Medulla oblongata (tissue), 1 donor: ENCODE data around the gene SLC22A6.
"Not testable (repeated sequence)": the region's sequence is repeated elsewhere in the genome, so short reads cannot be mapped to it uniquely, and the experiment has no call there.

ENCODE experiments used
- DNase-seq: peaks from one replicate; pipeline ENCODE4 v3.0.0-alpha.2; 2015; ENCODE audit errors: extremely low spot score

The SLC22A6 gene

DNA sequence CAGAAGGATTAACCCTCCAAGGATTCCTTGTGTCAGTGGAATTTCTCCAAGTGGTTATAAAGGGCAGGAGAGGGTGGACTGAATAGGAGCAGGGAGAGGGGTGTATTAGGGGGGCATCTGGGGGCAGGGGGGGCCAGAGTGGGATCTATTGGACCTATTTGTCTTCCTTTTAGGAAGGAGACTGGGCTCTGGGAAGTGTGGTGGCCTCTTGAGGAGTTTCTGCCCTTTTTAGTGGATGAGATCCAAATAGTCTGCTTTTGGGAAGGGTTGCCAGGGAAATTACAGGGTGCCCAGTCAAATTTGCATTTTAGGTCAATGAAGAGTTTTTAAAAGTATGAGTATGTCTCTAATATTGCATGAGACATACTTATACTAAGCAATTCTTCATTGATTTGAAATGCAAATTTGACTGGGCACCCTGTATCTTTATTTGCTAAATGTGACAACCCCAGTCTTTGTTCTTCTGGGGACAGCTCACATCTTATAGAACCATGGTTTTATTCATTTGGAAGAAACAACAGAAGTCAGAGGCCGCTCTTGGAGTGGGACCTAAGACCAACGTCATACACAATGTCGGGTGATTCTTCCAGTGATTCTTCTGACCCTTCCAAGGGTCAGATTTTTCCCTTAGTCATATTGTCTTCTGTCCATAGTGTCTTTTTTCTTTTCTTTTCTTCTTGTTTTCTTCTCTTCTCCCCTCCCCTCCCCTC lies 429 bp upstream of the SLC22A6 start:
- peak; percentile 82 for DNase-seq

DNA sequence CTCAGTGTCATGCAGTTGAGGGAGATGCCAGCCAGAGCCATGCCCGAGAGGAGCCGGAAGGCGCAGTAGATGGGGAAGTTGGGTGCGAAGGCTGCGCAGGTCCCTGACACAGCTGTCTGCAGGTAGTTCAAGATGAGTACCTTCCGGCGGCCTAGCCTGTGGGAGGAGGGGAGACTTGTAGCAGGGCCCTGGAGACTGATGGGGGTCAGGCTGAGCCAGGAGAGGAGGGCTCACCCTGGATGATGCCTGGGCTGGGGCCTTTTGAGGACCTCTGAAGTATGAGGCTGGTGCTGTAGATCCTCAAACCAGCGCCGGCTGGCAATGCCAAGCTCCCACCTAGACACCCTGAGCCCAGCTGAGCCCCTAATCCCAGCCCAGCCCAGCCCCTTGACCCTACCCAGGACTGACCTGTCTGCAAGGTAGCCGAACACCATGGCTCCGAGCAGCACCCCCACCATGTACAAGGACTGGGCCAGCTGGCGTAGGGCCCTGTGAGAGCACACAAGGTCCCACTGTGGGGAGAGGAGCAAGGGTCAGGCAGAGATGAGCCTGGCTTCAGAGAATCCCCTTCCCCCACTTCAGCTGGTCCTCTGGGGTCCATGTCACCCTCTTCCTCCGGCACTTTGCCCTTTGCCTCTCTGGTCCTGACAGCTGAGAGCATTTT lies 1.1 kb downstream of the SLC22A6 start:
- DNase-seq: no peak

DNA sequence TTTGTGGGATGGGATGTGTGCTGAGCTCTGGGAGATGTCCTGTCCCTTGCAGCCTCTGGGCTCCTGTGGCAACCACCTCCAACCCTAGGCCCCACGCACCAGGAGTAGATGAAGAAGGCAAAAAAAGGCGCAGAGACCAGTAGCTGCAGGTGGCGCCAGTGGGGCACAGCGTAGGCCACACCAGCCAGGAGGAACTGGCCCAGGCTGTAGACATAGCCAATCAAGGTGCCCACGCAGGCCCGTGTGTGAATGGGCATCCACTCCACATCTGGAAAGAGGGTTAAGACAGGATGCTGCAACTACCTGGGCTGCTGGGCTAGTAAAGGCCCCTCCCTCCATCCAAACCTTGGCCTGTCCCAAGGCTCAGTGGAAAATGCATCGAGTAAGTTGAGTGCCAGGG lies 3.0 kb downstream of the SLC22A6 start:
- no peak for DNase-seq

DNA sequence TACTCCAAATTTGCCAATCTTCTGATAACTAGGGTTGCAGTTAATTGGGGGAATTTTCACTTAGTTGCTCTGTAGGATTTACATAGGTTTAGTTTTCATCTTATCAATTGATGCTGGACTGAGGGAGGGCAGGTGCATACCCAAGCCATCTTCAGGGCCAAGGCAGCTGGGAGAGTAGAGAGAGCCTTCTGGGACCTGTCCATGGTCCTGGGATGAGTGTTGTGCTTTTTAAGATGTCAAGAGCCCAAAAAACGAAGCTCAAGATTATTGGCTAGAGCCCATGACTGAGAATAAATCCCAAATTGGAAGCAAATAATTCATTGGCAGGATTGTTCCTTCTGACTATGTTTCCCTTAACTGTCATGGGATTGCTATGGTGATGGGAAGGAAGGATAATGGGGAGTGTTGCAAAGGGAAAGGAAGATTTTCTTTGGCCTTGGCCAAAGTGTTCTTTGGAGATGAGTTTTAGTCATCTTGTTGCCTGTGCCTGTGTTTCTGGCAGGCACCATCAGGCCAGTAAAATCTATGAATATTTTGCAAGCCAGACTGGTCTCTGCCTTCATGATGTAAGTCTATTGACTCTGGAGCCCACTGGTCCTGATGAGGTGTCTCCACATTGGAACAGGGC lies 4.5 kb downstream of the SLC22A6 start:
- DNase-seq: no peak

DNA sequence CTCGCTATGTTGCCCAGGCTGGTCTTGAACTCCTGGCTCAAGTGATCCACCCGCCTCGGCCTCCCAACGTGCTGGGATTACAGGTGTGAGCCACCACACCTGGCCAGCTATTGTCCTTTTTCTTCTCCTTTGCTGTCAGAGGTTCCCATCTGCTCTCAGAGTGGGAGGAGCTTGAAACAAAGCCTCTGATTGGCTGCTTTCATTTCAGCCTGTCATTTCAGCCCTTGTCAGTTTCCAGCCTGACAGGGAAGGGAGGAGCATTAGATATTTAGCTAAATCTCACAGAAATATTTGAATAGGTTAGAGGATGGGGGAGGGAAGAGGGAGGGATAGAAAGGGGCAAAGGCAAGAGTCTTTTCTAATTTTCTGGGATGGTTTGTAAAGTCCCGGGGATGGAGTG lies 8.7 kb downstream of the SLC22A6 start:
- DNase-seq: no peak

DNA sequence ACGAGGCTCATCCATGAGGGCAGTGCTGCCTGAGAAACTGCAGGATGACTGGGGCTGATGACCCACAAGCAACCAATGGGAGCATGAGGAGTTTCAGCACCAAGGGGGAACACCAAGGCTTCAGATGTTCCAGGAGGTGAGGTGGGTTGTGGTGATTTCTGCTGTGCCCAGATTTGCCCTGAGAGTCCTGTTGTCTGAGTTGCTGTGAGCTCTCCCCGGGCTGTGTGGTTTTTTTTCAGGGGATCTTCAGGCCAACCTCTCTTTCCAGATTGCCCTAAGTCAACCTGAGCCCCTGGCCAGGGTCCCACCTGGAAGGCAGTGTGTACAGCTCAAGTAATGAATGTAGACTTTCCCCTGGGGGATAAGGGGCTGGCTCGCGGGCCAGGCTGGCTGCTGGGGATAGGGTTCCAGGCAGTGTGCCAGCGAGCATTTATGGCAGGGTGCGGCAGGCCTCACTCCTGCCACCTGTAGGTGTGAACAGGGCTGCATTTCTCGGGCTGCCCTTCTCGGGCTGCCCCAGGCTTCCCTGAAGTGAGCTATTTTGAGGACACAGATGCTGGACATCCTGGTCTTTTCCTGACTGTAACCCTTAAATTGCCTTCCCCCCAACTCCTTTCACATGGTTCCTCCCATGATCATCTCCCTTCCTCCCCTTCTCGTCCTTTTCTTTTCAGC lies 9.8 kb downstream of the SLC22A6 start:
- DNase-seq: no peak

DNA sequence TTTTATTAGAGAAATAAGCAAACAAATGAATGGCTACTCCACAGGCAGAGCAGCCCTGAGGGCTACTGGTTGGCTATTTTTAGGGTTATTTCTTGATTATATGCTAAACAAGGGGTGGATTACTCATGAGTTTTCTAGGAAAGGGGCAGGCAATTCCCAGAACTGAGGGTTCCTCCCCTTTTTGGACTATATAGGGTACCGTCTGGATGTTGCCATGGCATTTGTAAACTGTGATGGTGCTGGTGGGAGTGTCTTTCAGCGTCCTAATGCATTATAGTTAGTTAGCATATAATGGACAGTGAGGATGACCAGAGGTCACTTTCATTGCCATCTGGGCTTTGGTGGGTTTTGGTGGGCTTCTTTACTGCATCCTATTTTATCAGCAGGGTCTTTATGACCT lies 19.2 kb downstream of the SLC22A6 start:
- DNase-seq: no peak

DNA sequence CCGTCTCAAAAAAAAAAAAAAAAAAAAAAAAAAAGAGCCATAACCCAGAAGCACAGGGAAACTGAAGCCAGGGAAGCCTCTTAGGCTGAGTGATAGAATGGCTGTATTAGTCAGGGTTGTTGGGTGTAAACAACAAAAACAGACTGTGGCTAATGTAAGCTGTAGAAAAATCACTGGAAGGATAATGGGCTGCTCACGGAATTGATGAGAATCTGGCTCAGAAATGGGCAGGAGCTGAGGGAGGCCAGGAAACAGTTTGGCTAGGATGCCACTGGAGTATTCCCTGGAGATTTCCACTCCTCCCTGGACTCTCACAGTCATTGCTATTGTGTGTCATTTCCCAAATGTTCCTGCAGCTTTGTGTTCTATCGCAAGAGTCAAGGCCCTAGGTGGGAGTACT lies 22.4 kb downstream of the SLC22A6 start:
- DNase-seq: no peak

DNA sequence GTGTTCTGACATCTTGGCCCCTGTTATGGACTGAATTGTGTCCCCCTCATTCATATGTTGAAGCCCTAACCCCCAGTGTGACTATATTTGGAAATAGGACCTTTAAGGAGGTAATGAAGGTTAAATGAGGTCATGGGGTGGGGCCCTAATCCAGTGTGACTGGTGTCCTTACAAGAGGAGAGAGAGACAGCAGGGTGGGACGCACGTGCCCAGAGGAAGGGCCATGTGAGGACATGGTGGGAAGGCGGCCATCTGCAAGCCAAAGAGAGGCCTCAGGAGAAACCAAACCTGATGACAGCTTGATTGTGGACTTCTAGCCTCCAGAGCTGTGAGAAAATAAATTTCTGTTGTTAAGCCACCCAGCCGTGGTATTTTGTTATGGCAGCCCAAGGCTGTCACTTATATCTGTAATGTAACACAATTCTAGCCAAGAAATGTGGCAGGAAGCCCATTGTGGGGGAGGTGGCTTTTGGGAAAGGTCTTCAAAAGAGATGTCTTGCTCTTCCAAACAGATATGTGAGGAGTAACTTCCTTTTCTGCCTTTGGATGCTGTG lies 23.7 kb downstream of the SLC22A6 start:
- DNase-seq: no peak

DNA sequence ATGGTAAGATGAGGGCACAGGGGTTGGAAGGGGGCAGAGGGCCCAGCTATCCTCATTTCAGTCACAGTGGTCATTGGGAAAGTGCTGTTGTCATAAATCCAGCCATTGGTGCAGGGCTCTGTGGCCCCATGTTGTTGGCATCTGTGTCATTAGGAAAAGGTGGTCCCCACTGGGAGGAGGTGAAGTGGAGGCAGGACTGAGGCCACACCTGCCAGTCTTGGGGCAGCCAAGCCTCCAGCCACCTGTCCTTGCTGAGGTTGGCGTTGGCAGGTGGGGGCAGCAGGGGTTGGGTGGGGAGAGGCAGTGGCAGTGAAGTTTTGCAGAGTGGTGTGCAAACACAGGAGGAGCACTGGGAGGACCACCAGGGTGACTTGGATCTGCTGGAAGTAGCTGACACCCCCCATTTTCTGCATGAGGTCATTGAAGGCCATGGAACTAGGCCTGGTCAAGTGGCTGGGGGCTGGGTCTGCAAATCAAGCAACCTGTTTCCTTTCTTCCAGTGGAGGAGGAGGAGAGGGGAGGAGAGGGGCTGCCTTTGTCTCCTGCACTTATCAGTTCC lies 25.3 kb downstream of the SLC22A6 start:
- no peak for DNase-seq

DNA sequence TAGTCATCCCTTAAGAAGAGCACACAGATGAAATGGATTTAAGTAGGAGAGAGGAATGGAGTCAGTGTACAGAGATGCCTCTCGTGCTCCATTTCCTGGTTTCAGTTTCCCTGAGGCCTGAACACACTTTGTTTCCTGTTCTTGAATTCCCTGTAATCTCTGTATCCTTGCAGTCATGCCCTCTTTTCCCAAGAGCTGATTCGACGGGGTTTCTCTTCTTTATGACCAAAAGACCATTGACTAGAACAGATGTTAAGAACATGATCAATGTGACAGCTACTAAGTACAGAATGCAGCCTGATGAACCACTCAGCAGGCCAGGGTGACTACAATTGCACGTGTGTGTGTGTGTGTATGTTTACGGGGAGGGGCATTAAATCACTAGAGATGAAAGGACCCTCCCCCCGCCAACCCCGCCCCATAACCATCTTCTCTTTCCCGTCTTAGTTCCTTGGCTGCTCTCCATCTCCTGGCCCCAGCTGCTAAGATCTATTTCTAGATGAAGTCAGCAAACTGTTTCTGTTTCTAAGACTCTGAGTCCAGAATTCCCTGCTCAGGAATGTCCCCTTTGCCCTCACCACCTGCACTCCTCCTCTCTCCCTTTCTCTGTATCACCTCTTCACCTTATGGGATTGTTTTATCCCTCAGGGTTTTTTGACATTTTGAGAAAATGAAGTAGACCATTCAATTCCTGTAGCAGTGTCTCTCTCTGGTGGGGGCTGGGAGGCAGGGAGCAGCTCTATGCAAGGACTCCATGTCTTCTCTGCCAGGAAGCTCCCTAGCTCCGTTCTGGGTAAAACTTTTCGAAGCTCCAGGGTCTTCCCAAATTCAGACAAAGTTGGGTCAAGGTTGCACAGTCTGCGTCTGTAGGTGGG lies 26.0 kb downstream of the SLC22A6 start:
- no peak for DNase-seq

DNA sequence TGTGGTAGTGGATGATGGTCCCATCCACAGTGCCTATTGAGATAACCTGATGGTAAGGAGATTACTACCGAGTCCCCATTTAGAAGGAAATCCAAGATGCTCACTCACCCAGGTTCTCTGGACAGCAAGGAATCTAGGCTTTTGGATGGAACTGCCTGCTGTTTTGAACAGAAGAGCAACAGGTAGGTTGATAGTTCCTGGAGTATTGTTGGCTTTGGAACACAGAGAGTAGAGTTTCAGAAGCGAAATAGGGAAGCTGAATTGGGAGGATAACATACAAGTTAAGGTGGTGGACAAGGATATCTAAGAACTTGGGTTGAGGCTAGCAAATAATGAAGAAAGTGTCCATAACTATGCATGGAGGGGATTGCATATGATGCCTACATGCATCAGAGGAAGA lies 27.6 kb downstream of the SLC22A6 start:
- no peak for DNase-seq

DNA sequence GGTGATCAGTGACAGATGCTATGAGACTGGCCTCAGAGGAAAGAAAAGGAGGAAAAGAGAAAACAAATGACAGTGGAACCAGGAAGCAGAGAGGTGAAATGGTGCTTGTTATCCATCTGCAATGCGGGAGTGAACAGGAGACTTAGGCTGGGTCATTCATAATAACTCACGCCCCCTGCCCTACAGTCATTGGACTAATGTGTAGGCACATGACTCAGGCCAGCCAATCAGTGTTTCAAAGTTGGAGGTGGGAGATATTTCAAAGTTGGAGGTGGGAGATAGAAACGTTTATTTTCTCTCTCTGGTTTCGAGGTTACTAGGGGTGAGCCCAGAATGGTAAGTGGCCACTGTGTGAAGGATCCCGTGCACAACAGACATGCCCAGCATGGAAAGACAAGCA lies 30.3 kb downstream of the SLC22A6 start:
- DNase-seq: no peak

DNA sequence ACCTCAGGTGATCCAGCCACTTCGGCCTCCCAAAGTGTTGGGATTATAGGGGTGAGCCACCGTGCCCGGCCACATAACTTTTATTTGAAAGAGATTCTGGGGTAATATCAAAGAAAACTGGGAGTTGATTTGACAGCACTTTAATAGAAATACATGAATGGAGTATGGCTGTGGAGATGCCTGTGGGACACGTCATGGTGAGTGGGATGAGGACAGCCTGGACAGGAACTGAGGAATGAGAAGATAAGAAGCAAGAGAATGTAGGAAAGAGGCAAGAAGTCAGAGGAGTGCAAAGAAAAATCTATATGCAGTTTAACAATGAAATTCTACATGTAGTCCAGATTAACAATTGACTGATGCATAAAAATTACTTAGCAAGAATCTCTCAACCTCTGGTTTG lies 31.0 kb downstream of the SLC22A6 start:
- no peak for DNase-seq

DNA sequence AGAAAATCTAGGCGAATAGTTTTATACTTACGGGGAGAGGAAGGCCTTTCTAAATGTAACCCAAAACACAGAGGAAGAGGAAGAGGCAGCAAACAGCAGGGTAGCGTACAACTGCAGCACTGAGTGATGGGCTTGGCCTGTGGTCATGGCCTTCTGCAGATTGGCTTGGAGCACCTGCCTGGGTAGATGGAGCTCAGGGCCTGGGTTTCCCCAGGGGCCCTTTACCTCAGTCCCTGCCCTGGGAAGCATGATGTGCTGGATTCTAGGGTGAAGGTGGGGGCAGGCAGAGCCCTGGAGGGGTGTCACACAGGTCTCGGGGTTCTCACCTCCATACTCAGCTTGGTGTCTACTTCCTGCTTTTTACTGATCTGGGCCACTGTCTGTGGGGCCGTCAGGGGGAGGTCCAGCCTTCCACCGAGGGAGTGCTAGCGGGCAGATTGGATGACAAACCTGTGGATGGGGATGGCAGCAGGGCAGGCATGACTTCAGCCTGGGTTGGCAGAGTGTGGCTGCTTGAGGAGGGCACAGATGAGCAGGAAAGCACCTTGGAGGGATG lies 35.9 kb downstream of the SLC22A6 start:
- no peak for DNase-seq

DNA sequence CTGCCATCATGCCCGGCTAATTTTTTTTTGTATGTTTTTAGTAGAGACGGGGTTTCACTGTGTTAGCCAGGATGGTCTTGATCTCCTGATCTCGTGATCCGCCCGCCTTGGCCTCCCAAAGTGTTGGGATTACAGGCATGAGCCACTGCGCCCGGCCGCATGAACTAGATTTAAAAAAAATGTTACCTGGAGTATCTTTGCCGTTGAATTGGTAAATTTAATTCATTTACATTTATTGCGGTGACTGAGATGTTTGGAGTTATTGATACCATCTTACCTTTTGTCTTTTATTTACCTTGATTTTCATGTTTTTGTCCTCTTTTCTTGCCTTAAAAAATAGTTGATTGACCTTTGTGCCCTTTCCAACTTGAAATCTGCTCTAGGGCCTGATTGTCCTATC lies 39.2 kb downstream of the SLC22A6 start:
- DNase-seq: not testable (repeated sequence)

DNA sequence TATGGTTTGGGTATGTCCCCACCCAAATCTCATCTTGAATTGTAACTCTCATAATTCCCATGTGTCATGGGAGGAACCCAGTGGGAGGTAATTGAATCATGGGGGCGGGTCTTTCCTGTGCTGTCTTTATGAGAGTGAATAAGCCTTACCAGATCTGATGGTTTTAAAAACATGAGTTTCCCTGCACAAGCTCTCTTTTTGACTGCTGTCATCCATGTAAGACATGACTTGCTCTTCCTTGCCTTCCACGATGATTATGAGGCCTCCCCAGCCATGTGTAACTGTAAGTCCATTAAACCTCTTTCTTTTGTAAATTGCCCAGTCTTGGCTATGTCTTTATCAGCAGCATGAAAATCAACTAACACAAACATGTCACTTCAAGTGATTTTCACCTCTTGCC lies 47.2 kb downstream of the SLC22A6 start:
- not testable (repeated sequence) for DNase-seq

DNA sequence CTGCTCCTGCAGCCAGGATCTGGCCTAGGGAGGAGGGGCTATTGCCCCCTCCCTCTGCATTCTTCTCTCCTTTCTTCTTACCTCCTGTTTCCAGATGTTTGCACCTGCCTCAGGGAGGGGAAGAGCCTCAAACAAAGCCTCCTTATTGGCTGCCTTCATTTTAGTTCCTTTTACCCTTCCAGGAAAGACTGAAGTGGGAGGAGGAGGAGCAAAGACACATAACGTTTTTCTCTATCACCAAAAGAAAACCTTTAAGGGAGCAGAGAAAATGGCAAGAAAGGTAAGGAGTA lies 50.3 kb downstream of the SLC22A6 start:
- no peak for DNase-seq

DNA sequence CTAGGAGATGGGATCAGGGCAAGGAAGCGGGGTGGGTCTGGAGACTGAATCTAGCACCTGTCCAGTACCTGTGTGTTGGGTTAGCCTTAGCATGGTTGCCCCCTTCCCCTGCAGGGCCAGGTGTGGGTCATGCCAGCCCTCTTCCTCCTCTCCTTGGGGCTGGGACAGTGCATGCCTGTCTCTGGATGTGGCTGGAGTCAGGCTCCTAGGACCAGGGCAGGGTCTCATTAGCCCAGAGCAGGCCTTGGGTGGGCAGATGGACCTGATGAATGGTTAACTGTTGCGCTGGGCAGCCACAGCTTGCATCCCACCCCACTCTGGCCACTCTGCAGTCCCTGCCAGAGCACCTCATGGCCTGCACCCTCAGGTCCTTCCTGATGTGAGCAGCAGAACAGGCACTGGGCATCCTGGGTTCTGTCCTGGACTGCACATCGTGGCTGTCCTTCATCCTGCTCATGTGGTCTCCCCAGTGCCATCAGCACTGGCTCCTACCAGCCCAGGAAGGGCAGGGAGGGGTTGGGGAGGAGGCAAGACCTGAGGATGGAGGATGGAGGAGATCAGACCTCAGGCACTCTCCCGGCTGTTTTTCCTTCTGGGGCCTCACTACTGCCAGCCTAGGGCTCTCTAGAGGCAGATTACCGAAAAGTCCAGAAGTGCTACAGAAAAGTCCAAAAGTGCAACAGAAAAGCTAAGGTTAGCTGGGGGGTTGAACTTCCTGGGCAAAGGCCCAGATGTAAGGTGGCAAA lies 50.8 kb downstream of the SLC22A6 start:
- no peak for DNase-seq

DNA sequence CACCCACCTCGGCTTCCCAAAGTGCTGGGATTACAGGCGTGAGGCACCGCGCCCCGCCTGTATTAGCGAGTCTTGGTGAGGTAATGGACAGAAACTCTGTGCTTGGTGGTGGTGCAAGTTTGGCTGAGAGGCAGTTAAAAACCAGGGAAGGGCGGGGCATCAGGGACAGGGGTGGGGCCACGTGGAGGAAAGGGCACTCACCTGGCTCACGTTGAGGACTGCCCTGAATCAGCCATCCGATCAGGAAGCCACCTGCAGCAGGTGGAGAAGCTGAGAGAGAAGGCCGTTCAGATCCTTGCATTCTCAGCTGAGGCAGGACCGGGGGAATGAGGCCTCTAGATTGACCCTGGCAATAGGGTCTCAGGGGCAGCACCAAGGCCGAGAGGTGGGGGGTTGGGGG lies 51.5 kb downstream of the SLC22A6 start:
- no peak for DNase-seq
